Suppressor macrophage treated with lipopolysaccharide for 1 hour (primary cell): ENCODE data around the gene BBOX1.

Experiments used
- DNase-seq, 3 donors: peaks; one replicate each; pipeline ENCODE4 v3.0.0-alpha.2; 2020 to 2022

Gene BBOX1

GRCh38 chr11:27025957-27026733, 14.5 kb upstream of the BBOX1 start:
- no peak for DNase-seq

DNA sequence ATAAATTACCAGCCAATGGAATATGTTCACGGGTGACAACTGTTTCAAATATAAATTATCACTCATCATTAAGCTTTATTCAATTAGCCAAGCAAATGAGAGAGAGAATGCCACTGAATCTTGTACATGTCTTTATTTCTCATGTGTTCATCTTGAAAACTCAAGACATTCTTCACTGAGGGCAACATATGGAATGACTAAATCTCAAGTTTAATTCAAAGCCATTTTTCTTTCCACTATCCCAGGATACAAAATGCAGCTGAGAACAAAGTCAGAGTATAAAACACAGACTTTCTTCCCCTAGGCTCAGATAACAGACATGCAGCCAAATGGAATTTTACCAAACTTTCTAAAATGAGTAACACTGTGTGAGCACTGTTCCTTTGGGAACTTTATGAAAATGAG, 12.1 kb upstream of the BBOX1 start:
- DNase-seq, result no peak

- DNase-seq, result no peak
Observed at GRCh38 chr11:27029966-27030365, 10.6 kb upstream of the BBOX1 start.

DNA sequence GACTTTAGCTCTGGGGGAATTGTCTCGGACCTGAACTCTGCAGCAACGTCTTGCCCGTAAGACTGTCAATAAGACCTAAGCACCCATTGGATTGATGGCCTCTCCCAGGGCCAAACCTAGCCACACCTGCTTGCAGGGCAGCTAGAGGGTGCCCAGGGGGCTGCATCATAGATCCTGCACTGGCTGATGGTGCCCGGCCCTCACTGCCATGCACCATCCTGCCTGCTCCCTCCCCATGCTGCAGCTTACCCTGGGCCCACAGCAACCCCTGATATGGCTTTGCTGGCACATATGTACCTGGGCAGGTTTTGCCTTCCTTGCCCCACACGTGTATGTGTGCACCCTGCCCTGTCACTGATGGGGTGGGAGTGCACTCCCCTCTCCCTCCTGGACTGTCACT, 8.9 kb upstream of the BBOX1 start:
- no peak for DNase-seq

- no peak for DNase-seq
Observed at GRCh38 chr11:27039873-27040272, 742 bp upstream of the BBOX1 start.

DNA sequence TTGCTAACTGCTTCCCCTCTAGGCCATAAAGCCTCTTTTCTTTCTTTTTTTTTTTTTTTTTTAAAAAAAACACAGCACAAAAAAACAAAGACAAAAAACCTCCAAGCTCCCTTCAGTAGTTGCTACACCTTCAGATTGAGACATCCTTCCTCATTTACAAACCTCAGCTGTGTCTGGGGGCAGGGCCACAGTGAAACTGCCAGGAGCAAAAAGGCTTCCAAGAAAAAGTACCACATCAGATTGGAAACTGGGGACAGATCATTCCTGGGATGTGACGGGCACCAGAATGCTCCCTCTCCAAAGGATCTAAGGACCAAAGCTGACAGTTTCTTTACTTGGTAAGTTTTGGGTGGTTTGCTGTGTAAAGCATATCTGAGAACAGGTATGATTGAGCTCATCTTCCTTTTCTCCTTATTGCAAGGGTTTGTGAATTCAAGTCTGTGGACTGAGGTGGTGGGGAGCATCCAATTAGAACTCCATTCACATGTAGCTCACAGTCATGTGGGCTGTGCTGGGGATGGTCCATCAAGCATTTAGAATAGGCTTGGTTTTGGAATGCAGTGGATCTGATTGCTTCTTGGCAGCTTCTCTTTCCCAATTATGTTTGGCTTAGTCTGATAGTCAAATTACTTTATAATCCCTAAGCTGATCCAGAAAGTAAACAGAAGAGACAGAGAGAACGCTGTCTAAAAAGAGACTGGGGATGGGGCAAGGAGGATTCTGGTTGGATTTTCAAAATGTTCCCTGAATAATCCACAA, 705 bp downstream of the BBOX1 start:
- no peak for DNase-seq

GRCh38 chr11:27046956-27047355, 6.3 kb downstream of the BBOX1 start:
- DNase-seq, result no peak

- DNase-seq, result no peak
Observed at GRCh38 chr11:27052668-27053067, 12.1 kb downstream of the BBOX1 start.

GRCh38 chr11:27055065-27055682, 14.6 kb downstream of the BBOX1 start:
- DNase-seq, result no peak

DNA sequence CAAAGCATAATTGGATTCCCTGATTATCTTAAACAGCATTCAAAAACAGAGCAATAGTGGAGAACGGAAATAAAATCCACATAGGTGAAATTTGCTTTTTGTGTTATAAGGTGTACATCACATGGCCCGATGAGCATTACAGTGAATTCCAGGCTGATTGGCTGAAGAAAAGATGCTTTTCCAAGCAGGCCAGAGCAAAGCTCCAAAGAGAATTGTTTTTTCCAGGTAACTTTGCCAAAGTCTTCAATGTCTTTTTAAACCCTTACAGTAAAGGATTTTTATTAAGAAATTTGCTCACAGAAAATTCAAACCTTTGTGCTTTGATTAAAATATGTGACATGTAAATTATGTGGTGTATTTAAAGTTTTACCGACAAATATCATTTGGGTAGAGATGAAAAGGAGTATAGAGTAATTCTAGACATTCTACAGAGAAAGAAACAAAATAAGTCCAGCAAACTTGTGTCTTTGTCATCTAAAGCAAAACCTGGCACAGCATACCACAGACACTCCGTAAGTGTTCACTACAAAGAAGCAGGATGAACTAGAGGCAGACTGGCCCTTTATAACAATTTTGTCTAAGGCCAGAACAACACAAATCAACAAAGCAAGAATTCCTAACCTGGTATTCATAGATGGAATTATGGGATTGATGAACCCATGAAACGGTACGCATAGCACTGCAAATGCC, 16.6 kb downstream of the BBOX1 start:
- no peak for DNase-seq

DNA sequence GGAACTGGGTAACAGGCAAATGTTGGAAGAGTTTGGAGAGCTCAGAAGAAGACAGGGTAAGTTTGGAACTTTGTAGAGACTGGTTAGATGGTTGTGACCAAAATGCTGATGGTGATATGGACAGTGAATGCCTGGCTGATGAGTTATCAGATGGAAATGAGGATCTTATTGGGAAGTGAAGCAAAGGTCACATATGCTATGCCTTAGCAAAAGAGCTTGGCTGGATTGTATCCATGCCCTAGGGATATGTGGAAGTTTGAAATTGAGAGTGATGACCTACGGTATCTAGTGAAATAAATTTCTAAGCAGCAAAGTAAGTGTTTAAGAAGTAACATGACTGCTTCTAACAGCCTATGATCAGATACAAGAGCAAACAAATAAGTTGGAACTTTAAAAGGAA, 17.8 kb downstream of the BBOX1 start:
- DNase-seq, result no peak

DNA sequence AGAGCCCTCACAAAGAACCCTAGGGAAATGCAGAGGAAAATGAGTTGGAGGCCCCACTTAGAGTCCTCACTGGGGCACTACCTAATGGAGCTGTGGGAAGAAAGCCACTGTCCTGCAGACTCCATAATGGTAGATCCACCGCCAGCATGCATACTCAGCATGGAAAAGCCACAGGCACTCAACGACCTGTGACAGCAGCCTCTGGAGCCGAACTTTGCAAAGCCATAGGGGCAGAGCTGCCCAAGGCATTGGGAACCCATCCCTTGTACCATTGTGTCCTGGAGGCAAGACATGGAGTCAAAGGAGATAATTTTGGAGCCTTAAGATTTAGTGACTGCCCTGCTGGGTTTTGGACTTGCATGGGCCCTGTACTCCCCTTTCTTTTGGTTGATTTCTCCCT, 18.8 kb downstream of the BBOX1 start:
- DNase-seq, result no peak

DNA sequence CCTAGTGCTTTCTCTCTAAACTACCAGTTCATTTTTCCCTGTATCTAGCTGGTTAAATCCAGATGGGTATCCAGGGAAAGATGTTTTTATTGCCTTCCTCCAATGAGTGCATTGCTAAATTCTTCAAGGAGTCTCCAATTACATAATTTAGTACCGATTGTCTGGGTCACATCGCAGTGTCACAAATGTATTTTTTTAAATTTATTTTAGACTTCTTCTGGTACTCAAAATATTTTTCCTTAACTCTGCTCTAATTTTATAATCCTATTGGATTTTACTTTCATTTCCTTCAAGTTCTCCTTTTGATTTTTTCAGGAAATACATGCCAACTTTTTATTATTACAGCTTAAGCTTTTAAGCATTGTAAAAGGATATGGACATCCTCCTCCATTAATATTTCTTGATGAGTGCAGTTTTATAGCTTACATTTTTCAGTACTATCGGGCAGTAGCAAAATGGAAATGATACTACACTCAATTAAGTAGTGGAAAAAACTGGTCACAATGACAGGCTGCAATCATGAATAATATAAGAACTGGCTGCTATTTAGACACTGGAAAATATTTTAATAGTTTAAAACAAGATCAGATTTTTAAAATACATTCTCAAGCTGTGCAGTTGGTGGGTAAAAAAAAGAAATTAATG, 20.3 kb downstream of the BBOX1 start:
- DNase-seq, result no peak

DNA sequence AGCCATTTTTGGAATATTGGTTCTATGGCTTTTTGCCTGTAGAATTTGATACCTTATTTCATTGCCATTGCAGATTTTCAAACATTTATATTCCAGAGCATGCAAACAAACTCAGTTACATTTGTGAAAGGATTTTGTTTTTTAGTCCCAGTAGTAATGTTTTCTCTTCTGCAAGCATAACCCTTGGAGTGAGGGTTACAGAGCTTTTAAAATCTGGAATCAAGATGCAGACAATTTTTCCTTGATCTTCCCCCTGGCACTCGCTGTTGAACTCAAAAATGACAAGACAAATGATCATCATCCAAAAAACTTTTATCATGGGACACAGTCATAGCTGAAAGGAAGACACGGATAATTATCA, 20.8 kb downstream of the BBOX1 start:
- no peak for DNase-seq

GRCh38 chr11:27064086-27064485, 23.5 kb downstream of the BBOX1 start:
- DNase-seq, result no peak

DNA sequence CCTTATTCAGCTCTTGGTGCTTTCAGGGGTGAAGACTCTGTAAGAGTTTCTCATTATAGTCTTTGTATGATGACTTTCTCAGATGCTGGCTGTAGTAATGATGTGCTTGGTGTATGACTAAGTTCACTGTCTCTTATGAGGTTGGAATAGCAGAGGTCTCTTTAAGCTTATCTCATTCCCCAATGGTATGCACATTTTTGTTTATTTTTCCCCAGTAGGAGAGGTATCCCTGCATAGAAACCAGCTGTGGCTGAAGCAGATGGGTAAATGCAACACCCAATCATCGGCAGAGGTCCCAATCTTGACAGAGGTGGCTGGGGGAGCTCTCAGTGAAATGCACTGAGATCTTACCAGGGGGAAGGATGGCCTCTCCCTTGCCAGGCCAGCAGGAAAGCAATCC, 34.6 kb downstream of the BBOX1 start:
- no peak for DNase-seq

GRCh38 chr11:27075655-27076054, 35.0 kb downstream of the BBOX1 start:
- DNase-seq, result no peak

GRCh38 chr11:27076121-27076589, 35.5 kb downstream of the BBOX1 start:
- no peak for DNase-seq

DNA sequence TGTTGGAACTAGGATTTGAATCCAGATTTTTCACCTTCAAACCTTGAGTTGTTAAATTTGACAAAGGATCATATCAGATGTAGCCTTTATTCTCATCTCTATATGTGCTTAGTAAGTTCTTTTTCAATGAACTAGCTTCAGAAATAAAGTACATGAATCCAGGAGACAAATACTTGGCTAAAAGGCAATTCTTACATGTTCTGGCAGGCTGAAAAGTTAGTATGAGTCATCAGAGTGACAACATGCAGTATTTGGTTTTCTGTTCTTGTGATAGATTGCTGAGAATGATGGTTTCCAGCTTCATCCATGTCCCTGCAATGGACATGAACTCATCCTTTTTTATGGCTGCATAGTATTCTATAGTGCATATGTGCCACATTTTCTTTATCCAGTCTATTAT, 40.4 kb downstream of the BBOX1 start:
- no peak for DNase-seq

DNA sequence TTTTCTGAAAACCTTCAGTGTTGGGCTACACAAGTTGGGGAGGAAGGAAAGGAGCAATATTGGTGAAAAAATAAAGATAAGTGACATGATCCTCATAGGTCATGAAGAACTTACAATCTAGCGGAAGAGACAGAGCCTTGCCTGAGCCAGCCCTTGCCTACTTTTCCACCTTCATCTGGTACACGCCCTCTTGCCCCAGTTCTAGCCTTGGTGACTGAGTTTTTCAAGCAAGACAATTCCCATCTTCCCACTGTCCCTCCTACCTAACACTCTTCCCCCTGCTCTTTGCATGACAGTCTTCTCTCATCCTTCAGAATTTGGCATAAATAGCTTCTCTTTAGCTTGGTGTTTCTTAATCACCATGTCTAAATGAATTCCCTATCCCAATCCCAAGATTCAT, 42.6 kb downstream of the BBOX1 start:
- no peak for DNase-seq

DNA sequence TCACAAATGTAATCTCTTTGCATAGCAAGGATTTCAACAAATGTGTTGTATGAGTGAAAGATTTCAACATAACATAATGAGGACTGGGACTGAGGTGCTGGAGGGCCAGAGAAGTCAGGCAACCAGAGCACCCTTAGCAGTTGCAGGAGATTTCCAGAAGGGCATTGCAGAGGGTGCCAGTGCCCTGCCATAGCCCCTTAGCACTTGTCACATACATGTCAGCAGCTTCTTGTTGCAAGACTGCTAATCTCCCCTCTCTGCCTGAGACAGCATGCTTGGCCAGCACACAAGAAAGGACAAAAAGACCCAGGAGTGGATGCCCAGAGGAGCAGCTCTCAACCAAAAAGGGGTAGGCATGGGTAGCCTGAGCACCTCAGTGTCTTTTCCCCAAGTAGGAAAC, 43.2 kb downstream of the BBOX1 start:
- DNase-seq, result no peak

GRCh38 chr11:27084518-27084917, 43.9 kb downstream of the BBOX1 start:
- no peak for DNase-seq

DNA sequence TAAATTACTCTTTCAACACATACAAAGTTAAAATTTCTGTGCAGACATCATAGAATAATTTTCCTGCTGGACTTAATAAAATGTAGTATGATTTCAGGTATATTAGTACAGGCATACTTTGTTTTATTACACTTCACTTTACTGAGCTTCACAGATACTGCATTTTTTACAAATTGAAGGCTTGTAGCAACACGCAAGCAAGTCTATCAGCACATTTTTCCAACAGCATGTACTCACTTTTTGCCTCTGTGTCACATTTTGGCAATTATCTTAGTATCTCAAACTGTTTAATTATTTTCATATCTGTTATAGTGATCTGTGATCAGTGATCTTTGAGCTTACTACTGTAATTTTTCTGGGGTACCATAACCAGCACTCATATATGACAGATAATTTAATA, 44.5 kb downstream of the BBOX1 start:
- DNase-seq, result no peak
